Neural cell (in vitro differentiated cells): ENCODE measurements around the gene GART. TPM values are rescaled to one million over a fixed set of nuclear protein-coding genes. Genes with fewer than 3 reads are reported as not detected.

ENCODE experiments used
- H2AFZ ChIP-seq: fragments of 200-600, 300-800 bp; sonication (generic), shearing (Covaris generic); 2 replicates; pipeline ENCODE4 v1.6.0; 2014; ENCODE audit warnings: low read depth, mild to moderate bottlenecking, antibody characterized with exemption, low read length, moderate library complexity
- H3F3A ChIP-seq: fragments of 200-600 bp; shearing (Covaris generic); 2 replicates; pipeline ENCODE4 v1.6.1; 2016; ENCODE audit warnings: mild to moderate bottlenecking, moderate library complexity, mixed read lengths, antibody characterized with exemption, low read length; ENCODE audit not compliant: insufficient read depth, poor library complexity, severe bottlenecking
- H3K27ac ChIP-seq: fragments of 200-600, 300-800 bp; sonication (generic), shearing (Covaris generic); 2 replicates; pipeline ENCODE4 v1.5.1; 2014; ENCODE audit warnings: mild to moderate bottlenecking, low read length, moderate library complexity
- H3K27me3 ChIP-seq: fragments of 300-800, 200-600 bp; sonication (generic), shearing (Covaris generic); 2 replicates; pipeline ENCODE4 v1.6.0; 2014; ENCODE audit warnings: mild to moderate bottlenecking, low read depth, low read length, moderate library complexity; ENCODE audit not compliant: insufficient read depth
- H3K36me3 ChIP-seq: fragments of 300-800, 200-600 bp; sonication (generic), shearing (Covaris generic); 2 replicates; pipeline ENCODE4 v1.5.1; 2014; ENCODE audit warnings: mild to moderate bottlenecking, antibody characterized with exemption, low read length, moderate library complexity; ENCODE audit not compliant: insufficient read depth
- H3K4me2 ChIP-seq: fragments of 300-800, 200-600 bp; sonication (generic), shearing (Covaris generic); 2 replicates; pipeline ENCODE4 v1.6.0; 2014; ENCODE audit warnings: mild to moderate bottlenecking, low read length
- H3K4me3 ChIP-seq: fragments of 300-800, 200-600 bp; sonication (generic), shearing (Covaris generic); 2 replicates; pipeline ENCODE4 v1.5.1; 2014; ENCODE audit warnings: mild to moderate bottlenecking, low read length, moderate library complexity
- H3K79me2 ChIP-seq: fragments of 200-600 bp; shearing (Covaris generic); replicated peaks from 2 replicates; pipeline ENCODE4 v1.6.0; 2014; ENCODE audit warnings: mild to moderate bottlenecking, low read length, moderate library complexity; ENCODE audit not compliant: insufficient read depth
- H3K9ac ChIP-seq: fragments of 300-800, 200-600 bp; sonication (generic), shearing (Covaris generic); 2 replicates; pipeline ENCODE4 v1.6.1; 2016; ENCODE audit warnings: mild to moderate bottlenecking, low read length, mixed read lengths
- H3K9me2 ChIP-seq: fragments of 200-600 bp; shearing (Covaris generic); 2 replicates; pipeline ENCODE4 v1.6.1; 2016; ENCODE audit warnings: mild to moderate bottlenecking, low read length, mixed read lengths; ENCODE audit not compliant: insufficient read depth
- H3K9me3 ChIP-seq: fragments of 200-600, 300-800 bp; sonication (generic), shearing (Covaris generic); 2 replicates; pipeline ENCODE4 v1.6.1; 2016; ENCODE audit warnings: mild to moderate bottlenecking, mixed run types, low read length, moderate library complexity, mixed read lengths
- H4K20me1 ChIP-seq: fragments of 200-600 bp; shearing (Covaris generic); 2 replicates; pipeline ENCODE4 v1.6.1; 2016; ENCODE audit warnings: mild to moderate bottlenecking, mixed run types; ENCODE audit not compliant: insufficient read depth
- EP300 ChIP-seq: fragments of 450-650 bp; conservative IDR thresholded peaks from 2 replicates; pipeline ENCODE4 v1.6.1; 2014; ENCODE audit warnings: antibody characterized with exemption, mild to moderate bottlenecking, moderate library complexity; ENCODE audit not compliant: poor library complexity, severe bottlenecking
- EZH2 ChIP-seq: fragments of 200-600, 300-800 bp; shearing (Covaris generic), sonication (generic); IDR thresholded peaks from 2 replicates; pipeline ENCODE4 v1.6.1; 2014; ENCODE audit warnings: antibody characterized with exemption, low read length, borderline replicate concordance, mild to moderate bottlenecking; ENCODE audit not compliant: insufficient read depth, poor library complexity, severe bottlenecking
- MXI1 ChIP-seq: fragments of 450-650 bp; conservative IDR thresholded peaks from 2 replicates; pipeline ENCODE4 v1.6.1; 2014; ENCODE audit warnings: antibody characterized with exemption, mild to moderate bottlenecking; ENCODE audit not compliant: poor library complexity, severe bottlenecking
- POLR2AphosphoS5 ChIP-seq: IDR thresholded peaks from 2 replicates; pipeline ENCODE4 v1.6.1; 2012
- RAD21 ChIP-seq: fragments of 450-650 bp; conservative IDR thresholded peaks from 2 replicates; pipeline ENCODE4 v1.6.1; 2014; ENCODE audit warnings: antibody characterized with exemption, mild to moderate bottlenecking, moderate library complexity
- SMC3 ChIP-seq: fragments of 450-650 bp; conservative IDR thresholded peaks from 2 replicates; pipeline ENCODE4 v1.6.1; 2014; ENCODE audit warnings: antibody characterized with exemption, mild to moderate bottlenecking, moderate library complexity; ENCODE audit not compliant: poor library complexity
- TAF1 ChIP-seq: IDR thresholded peaks from 2 replicates; pipeline ENCODE4 v1.6.1; 2012; ENCODE audit warnings: low read depth
- polyA plus RNA-seq: library from polyadenylated mRNA; depleted of rRNA; stranded (reverse); fragments of >200 nt; gene quantifications from 2 replicates; pipeline ENCODE4 v1.2.3, GENCODE V29; 2014
- TF ChIP-seq, protein P1 (sequence below): IDR thresholded peaks from 2 replicates; pipeline ENCODE4 v1.6.1; 2012; ENCODE audit warnings: borderline replicate concordance
- TF ChIP-seq, protein P2 (sequence below): fragments of 450-650 bp; IDR thresholded peaks from 2 replicates; pipeline ENCODE4 v1.5.1; 2014; ENCODE audit warnings: antibody characterized with exemption, mild to moderate bottlenecking, moderate library complexity; ENCODE audit not compliant: poor library complexity, severe bottlenecking

Gene GART
- polyA plus RNA-seq, 1 donor from 2014 or later = 87.5 TPM

GRCh38 chr21:33495743-33496142 is 46.2 kb downstream of the GART start:
- H3K27ac ChIP-seq = no peak overlapping the region
- H3K9me2 ChIP-seq = no peaks in the 10 kb centered on the region
- H3K27me3 ChIP-seq = no peaks in the 10 kb centered on the region
- no peak overlapping the region for H3K4me3 ChIP-seq
- H4K20me1 ChIP-seq = no peaks in the 10 kb centered on the region
- no peak overlapping the region for H2AFZ ChIP-seq
- H3K9me3 ChIP-seq = no peaks in the 10 kb centered on the region
- no peaks in the 10 kb centered on the region for H3K79me2 ChIP-seq
- no peak for TF ChIP-seq POLR2AphosphoS5
- TF ChIP-seq EP300 = no peak
- TF ChIP-seq SMC3 = no peak
- no peak for TF ChIP-seq RAD21
- TF ChIP-seq, protein P1, sequence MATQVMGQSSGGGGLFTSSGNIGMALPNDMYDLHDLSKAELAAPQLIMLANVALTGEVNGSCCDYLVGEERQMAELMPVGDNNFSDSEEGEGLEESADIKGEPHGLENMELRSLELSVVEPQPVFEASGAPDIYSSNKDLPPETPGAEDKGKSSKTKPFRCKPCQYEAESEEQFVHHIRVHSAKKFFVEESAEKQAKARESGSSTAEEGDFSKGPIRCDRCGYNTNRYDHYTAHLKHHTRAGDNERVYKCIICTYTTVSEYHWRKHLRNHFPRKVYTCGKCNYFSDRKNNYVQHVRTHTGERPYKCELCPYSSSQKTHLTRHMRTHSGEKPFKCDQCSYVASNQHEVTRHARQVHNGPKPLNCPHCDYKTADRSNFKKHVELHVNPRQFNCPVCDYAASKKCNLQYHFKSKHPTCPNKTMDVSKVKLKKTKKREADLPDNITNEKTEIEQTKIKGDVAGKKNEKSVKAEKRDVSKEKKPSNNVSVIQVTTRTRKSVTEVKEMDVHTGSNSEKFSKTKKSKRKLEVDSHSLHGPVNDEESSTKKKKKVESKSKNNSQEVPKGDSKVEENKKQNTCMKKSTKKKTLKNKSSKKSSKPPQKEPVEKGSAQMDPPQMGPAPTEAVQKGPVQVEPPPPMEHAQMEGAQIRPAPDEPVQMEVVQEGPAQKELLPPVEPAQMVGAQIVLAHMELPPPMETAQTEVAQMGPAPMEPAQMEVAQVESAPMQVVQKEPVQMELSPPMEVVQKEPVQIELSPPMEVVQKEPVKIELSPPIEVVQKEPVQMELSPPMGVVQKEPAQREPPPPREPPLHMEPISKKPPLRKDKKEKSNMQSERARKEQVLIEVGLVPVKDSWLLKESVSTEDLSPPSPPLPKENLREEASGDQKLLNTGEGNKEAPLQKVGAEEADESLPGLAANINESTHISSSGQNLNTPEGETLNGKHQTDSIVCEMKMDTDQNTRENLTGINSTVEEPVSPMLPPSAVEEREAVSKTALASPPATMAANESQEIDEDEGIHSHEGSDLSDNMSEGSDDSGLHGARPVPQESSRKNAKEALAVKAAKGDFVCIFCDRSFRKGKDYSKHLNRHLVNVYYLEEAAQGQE = no peak
- TF ChIP-seq TAF1 = no peak
- H3F3A ChIP-seq = no peaks in the 10 kb centered on the region
- H3K9ac ChIP-seq = no peak overlapping the region
- H3K4me2 ChIP-seq = no peak overlapping the region
- no peaks in the 10 kb centered on the region for H3K36me3 ChIP-seq

DNA sequence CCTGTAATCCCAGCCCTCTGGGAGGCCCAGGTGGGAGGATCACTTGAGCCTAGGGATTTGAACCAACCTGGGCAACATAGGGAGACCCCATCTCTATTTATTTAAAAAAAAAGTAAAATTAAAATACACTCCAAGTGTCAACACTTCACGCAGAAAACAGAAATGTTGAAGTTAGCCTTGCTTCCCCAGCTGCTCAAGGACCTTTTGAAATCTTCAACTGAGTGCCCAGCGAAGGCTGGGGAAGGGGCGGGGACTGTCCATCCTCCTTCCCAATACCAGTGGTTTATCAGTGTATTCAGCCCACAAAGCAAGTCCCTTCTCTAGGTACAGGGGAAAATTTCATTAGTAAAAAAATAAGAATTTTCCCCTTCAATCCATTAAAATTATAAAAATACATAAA is 48.2 kb downstream of the GART start:
- Histone ChIP-seq H3F3A (no peaks in the 10 kb centered on the region), H3K4me3 (no peak overlapping the region), H2AFZ (no peak overlapping the region), H3K4me2 (no peak overlapping the region), H3K9me2 (no peaks in the 10 kb centered on the region), H3K9me3 (no peaks in the 10 kb centered on the region), H3K36me3 (no peaks in the 10 kb centered on the region), H4K20me1 (no peaks in the 10 kb centered on the region), H3K27ac (no peak overlapping the region), H3K9ac (no peak overlapping the region), H3K27me3 (no peaks in the 10 kb centered on the region), H3K79me2 (no peaks in the 10 kb centered on the region)
- no peak for TF ChIP-seq SMC3
- TF ChIP-seq MXI1 = no peak
- TF ChIP-seq, protein P1 = no peak
- TF ChIP-seq, protein P2, sequence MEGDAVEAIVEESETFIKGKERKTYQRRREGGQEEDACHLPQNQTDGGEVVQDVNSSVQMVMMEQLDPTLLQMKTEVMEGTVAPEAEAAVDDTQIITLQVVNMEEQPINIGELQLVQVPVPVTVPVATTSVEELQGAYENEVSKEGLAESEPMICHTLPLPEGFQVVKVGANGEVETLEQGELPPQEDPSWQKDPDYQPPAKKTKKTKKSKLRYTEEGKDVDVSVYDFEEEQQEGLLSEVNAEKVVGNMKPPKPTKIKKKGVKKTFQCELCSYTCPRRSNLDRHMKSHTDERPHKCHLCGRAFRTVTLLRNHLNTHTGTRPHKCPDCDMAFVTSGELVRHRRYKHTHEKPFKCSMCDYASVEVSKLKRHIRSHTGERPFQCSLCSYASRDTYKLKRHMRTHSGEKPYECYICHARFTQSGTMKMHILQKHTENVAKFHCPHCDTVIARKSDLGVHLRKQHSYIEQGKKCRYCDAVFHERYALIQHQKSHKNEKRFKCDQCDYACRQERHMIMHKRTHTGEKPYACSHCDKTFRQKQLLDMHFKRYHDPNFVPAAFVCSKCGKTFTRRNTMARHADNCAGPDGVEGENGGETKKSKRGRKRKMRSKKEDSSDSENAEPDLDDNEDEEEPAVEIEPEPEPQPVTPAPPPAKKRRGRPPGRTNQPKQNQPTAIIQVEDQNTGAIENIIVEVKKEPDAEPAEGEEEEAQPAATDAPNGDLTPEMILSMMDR = no peak
- no peak for TF ChIP-seq EZH2
- no peak for TF ChIP-seq RAD21
- no peak for TF ChIP-seq TAF1
- no peak for TF ChIP-seq POLR2AphosphoS5
- no peak for TF ChIP-seq EP300
